ENCODE data around the gene PHLDB3.

DNA sequence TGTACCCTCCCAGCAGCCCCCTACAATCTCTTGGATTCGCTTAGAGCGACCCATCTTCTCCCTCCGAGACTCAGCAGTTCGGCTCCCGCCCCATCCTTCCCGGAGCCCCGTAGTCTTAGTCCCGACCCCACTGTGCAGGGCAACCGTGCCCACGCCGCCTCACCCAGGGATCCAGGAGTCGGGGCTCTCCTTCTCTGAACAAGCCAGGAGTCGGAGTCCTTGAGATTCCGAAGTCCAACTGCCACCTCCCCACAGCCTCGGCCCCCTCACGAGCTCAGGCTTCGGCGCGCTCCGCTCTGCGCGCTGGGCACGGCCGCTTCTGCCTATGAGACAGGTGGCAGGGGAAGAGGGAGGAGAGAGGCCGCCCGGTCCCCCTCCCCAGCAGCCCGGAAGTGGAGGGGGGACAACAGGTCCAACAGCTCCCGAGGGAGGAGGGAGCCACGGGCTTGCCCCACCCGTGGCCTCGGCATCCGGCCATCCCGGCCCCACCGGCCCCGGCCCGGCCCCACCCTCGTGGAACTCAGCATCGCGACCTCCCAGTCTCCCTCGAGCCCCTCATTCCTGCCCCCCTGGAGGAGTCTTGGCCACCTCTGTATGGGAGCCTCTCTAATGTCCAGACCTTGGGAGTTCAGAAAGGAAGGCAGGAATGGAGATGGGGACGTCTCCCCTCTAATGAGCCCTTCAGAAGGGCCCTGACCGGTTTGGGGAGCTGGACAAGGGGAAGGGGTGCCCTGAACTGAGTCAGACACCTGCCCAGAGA is at the start of gene PHLDB3:
- TF ChIP-seq, protein P1, sequence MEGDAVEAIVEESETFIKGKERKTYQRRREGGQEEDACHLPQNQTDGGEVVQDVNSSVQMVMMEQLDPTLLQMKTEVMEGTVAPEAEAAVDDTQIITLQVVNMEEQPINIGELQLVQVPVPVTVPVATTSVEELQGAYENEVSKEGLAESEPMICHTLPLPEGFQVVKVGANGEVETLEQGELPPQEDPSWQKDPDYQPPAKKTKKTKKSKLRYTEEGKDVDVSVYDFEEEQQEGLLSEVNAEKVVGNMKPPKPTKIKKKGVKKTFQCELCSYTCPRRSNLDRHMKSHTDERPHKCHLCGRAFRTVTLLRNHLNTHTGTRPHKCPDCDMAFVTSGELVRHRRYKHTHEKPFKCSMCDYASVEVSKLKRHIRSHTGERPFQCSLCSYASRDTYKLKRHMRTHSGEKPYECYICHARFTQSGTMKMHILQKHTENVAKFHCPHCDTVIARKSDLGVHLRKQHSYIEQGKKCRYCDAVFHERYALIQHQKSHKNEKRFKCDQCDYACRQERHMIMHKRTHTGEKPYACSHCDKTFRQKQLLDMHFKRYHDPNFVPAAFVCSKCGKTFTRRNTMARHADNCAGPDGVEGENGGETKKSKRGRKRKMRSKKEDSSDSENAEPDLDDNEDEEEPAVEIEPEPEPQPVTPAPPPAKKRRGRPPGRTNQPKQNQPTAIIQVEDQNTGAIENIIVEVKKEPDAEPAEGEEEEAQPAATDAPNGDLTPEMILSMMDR (IDR thresholded peaks at IDR 0.05; ENCODE audit: poor library complexity, severe bottlenecking): no peak
- TF ChIP-seq POLR2AphosphoS5 (IDR thresholded peaks at IDR 0.05) (no peak), TAF1 (IDR thresholded peaks at IDR 0.05; ENCODE audit: low read depth) (no peak), EP300 (conservative IDR thresholded peaks at IDR 0.05; ENCODE audit: poor library complexity, severe bottlenecking) (no peak)
- TF ChIP-seq, protein P2, sequence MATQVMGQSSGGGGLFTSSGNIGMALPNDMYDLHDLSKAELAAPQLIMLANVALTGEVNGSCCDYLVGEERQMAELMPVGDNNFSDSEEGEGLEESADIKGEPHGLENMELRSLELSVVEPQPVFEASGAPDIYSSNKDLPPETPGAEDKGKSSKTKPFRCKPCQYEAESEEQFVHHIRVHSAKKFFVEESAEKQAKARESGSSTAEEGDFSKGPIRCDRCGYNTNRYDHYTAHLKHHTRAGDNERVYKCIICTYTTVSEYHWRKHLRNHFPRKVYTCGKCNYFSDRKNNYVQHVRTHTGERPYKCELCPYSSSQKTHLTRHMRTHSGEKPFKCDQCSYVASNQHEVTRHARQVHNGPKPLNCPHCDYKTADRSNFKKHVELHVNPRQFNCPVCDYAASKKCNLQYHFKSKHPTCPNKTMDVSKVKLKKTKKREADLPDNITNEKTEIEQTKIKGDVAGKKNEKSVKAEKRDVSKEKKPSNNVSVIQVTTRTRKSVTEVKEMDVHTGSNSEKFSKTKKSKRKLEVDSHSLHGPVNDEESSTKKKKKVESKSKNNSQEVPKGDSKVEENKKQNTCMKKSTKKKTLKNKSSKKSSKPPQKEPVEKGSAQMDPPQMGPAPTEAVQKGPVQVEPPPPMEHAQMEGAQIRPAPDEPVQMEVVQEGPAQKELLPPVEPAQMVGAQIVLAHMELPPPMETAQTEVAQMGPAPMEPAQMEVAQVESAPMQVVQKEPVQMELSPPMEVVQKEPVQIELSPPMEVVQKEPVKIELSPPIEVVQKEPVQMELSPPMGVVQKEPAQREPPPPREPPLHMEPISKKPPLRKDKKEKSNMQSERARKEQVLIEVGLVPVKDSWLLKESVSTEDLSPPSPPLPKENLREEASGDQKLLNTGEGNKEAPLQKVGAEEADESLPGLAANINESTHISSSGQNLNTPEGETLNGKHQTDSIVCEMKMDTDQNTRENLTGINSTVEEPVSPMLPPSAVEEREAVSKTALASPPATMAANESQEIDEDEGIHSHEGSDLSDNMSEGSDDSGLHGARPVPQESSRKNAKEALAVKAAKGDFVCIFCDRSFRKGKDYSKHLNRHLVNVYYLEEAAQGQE (IDR thresholded peaks at IDR 0.05; ENCODE audit: borderline replicate concordance): no peak

Data from neural cell (in vitro differentiated cells).